ENCODE results near the gene NPAS3.

The NPAS3 gene

DNA sequence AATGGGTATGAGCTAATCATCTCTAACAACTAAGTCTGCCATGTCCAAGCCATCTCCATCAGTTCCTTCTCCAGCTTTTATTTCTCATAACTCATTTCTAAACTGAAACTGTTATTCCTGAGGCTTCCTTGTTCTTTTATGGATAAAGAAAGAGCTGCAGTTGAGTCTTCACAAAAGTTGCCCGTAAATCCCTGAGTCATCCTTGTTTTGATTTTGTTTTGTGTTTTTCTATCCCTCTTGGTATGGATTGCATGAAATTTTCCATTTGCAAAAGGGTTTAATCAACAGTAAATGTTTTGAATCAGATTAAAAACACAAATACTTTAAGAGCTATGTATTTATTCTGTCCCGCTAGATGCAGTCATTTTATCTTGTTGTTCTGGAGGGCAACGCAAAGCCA, 721.6 kb downstream of the NPAS3 start:
- no peak overlapping the region for H3K4me3 ChIP-seq (ENCODE audit: control insufficient read depth, low read depth, low read length)
- TF ChIP-seq, protein P1, sequence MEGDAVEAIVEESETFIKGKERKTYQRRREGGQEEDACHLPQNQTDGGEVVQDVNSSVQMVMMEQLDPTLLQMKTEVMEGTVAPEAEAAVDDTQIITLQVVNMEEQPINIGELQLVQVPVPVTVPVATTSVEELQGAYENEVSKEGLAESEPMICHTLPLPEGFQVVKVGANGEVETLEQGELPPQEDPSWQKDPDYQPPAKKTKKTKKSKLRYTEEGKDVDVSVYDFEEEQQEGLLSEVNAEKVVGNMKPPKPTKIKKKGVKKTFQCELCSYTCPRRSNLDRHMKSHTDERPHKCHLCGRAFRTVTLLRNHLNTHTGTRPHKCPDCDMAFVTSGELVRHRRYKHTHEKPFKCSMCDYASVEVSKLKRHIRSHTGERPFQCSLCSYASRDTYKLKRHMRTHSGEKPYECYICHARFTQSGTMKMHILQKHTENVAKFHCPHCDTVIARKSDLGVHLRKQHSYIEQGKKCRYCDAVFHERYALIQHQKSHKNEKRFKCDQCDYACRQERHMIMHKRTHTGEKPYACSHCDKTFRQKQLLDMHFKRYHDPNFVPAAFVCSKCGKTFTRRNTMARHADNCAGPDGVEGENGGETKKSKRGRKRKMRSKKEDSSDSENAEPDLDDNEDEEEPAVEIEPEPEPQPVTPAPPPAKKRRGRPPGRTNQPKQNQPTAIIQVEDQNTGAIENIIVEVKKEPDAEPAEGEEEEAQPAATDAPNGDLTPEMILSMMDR (conservative IDR thresholded peaks at IDR 0.05; ENCODE audit: control insufficient read depth, insufficient read depth, low read depth, low read length): no peak
- no peak for DNase-seq (ENCODE audit: low read depth)

DNA sequence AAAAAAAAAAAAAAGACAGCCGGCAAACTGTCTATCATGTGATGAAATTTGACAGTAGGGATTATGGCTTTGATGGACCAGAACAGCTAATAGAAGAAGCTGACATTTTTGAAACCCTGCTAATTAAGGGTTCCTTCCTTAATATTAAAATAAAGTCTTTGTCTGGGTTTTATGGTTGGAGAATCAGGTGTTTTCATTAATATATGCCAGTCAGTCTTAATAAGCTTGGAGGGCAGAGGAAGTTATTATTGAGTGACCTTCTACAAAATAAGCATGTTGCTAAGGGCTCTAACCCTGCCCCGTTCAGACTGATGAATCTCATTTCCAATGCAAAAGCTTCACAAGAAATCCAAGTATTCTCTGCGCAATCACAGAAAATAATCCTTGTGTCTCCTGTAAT, 722.4 kb downstream of the NPAS3 start:
- H3K4me3 ChIP-seq (ENCODE audit: control insufficient read depth, low read depth, low read length): no peak overlapping the region
- DNase-seq (ENCODE audit: low read depth): no peak
- TF ChIP-seq, protein P1 (conservative IDR thresholded peaks at IDR 0.05; ENCODE audit: control insufficient read depth, insufficient read depth, low read depth, low read length): no peak

DNA sequence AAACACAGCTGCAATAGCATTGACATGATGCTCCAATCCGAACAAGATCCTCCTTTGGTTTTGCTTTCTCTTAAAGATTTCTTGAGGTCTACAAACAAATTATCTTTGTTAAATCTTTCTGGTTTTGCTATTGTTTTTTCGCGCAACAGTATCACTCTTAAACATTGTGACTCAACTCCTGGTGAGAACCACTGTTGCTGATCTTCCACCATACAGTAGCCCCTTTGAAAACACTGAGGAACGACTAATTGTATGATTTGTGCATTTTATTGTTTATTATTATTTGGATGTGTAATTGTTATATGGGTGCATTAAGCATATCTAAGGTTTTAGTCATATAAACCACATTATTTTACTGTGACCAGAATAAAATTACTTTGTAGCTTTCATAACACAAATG, 729.4 kb downstream of the NPAS3 start:
- TF ChIP-seq, protein P1 (conservative IDR thresholded peaks at IDR 0.05; ENCODE audit: control insufficient read depth, insufficient read depth, low read depth, low read length): no peak
- no peak overlapping the region for H3K4me3 ChIP-seq (ENCODE audit: control insufficient read depth, low read depth, low read length)
- DNase-seq (ENCODE audit: low read depth): peak; percentile 62

DNA sequence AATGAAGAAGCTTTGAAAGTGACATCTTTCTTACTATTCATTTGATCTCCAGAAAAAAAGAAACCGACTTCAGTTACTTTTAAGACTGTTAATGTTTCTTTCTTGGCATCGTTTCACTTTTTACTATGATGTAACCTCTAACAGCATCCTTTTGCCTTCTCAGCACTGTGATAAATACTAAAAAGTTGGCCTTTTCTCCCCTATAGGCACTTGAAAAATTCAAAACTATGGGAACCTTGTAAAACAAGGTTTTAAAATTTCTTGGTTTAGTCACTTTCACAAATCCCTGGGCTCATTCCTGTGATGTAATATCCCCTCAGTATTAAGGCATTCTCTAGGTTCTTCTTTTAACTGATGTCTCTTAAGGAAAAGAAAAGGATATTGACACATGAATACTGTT, 730.4 kb downstream of the NPAS3 start:
- H3K4me3 ChIP-seq (ENCODE audit: control insufficient read depth, low read depth, low read length): no peak overlapping the region
- peak; percentile 31 for DNase-seq (ENCODE audit: low read depth)
- TF ChIP-seq, protein P1 (conservative IDR thresholded peaks at IDR 0.05; ENCODE audit: control insufficient read depth, insufficient read depth, low read depth, low read length): no peak

DNA sequence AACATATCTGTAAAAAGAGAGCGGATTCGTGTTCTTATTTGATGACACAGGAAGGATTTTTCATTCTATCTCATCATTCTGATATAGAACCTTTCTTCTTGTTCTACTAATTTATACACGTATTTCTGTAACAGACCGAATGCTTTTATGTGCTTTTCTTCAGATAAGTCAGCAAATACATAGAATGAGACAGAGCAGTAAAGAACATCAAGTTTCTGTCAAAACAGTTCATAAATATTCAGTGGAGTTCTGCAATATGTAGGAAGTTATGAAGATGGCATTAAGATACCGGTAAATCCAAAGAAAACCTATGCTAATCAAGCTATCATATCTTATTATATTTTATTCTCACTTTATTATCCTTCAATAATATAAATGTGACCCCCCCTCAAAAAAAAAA, 731.6 kb downstream of the NPAS3 start:
- DNase-seq (ENCODE audit: low read depth): no peak
- H3K4me3 ChIP-seq (ENCODE audit: control insufficient read depth, low read depth, low read length): no peak overlapping the region
- TF ChIP-seq, protein P1 (conservative IDR thresholded peaks at IDR 0.05; ENCODE audit: control insufficient read depth, insufficient read depth, low read depth, low read length): no peak

DNA sequence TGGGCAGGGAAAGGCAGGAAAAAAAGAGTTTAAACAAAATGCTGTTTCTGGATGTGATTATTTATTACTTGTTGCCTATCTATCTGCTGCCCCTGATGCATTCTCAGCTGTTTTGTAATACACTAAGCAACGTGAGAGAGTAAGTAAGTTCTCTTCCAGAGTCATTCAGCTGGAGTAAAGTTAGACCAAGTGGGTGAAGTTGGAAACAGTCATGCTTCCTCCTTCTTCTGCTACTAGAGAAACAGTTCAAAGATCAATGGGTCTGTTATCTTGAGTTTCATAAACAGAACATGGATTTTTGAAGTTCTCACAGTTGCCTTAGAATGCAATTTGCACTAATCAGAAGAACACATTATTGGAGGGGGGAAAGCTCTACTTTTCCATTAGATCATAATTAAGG, 732.9 kb downstream of the NPAS3 start:
- TF ChIP-seq, protein P1 (conservative IDR thresholded peaks at IDR 0.05; ENCODE audit: control insufficient read depth, insufficient read depth, low read depth, low read length): no peak
- DNase-seq (ENCODE audit: low read depth): no peak
- H3K4me3 ChIP-seq (ENCODE audit: control insufficient read depth, low read depth, low read length): no peak overlapping the region

DNA sequence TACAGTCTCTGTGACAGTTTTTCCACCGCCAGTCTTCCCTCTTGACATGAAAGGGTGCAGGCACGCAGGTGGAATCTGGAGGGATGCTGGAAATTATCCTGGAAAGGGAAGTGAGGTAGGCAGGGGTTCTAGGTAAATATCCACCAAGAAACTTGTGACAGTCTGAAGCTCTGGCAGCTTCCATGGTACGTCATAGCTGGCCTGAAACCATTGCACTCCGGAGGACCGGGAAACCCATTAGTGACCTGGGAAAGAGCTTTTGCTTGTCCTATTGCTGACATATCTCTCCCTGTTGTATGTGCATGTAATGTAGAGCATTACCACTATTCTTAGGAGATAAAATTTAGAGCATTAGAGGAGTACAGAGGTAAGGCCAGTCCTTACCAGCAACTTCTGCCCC, 736.2 kb downstream of the NPAS3 start:
- no peak for DNase-seq (ENCODE audit: low read depth)
- no peak overlapping the region for H3K4me3 ChIP-seq (ENCODE audit: control insufficient read depth, low read depth, low read length)
- TF ChIP-seq, protein P1 (conservative IDR thresholded peaks at IDR 0.05; ENCODE audit: control insufficient read depth, insufficient read depth, low read depth, low read length): no peak

Data from fibroblast of mammary gland (primary cell).